CD14-positive monocyte (primary cell): Measurements from ENCODE around the gene FDXACB1. TPM values are rescaled to one million over a fixed set of nuclear protein-coding genes. Genes with fewer than 3 reads are reported as not detected.
A peak's percentile ranks its signal among the peaks of the same experiment; 100 is the strongest.

Experiments
- DNase-seq, 3 donors: peaks; one replicate each; pipeline ENCODE4 v3.0.0-alpha.2; 2011 to 2022
- H2AFZ ChIP-seq: 2 replicates; pipeline ENCODE4 v1.6.0; 2012; ENCODE audit warnings: mild to moderate bottlenecking, low read depth, low read length, inconsistent platforms; ENCODE audit not compliant: insufficient read depth, poor library complexity, severe bottlenecking
- H3K27ac ChIP-seq, 2 donors: 1 replicate in 1 of 2; 2 replicates in 1 of 2; pipeline ENCODE4 v1.5.1; 2012 to 2013; ENCODE audit warnings: low read length in 2 of 2, control low read depth in 1 of 2, inconsistent platforms in 1 of 2, low read depth in 1 of 2, mild to moderate bottlenecking in 1 of 2
- H3K27me3 ChIP-seq, 2 donors: one replicate each; pipeline versions ENCODE4 v1.6.0 to v1.6.1; 2011 to 2013; ENCODE audit warnings: low read length in 2 of 2; ENCODE audit not compliant: control insufficient read depth in 2 of 2, insufficient read depth in 2 of 2
- H3K36me3 ChIP-seq, 2 donors: replicated peaks in 1 of 2; 1 replicate in 1 of 2; 2 replicates in 1 of 2; pipeline versions ENCODE4 v1.5.1 to v1.6.1; 2012 to 2013; ENCODE audit warnings: low read length in 2 of 2, control low read depth in 1 of 2, inconsistent platforms in 1 of 2, mild to moderate bottlenecking in 1 of 2; ENCODE audit not compliant: insufficient read depth in 2 of 2, control insufficient read depth in 1 of 2
- H3K4me1 ChIP-seq, 2 donors: 1 replicate in 1 of 2; 2 replicates in 1 of 2; pipeline versions ENCODE4 v1.5.1 to v1.6.1; 2012 to 2013; ENCODE audit warnings: low read length in 2 of 2, control low read depth in 1 of 2, inconsistent platforms in 1 of 2, mild to moderate bottlenecking in 1 of 2, moderate library complexity in 1 of 2; ENCODE audit not compliant: insufficient read depth in 2 of 2, control insufficient read depth in 1 of 2
- H3K4me2 ChIP-seq: replicated peaks from 2 replicates; pipeline ENCODE3; 2012; ENCODE audit warnings: low read length, moderate library complexity, mild to moderate bottlenecking; ENCODE audit not compliant: poor library complexity, severe bottlenecking; ENCODE audit errors: extremely low read depth
- H3K4me3 ChIP-seq, 3 experiments: fragments of 200-600 bp in 1 of 3; sonication (generic) in 1 of 3; replicated peaks in 1 of 3; 1 replicate in 2 of 3; 2 replicates in 1 of 3; pipeline ENCODE4 v1.5.1; 2011 to 2013; ENCODE audit warnings: low read length in 3 of 3, mild to moderate bottlenecking in 3 of 3, control low read depth in 2 of 3, low read depth in 2 of 3, inconsistent platforms in 1 of 3, moderate library complexity in 1 of 3
- H3K79me2 ChIP-seq: 2 replicates; pipeline ENCODE4 v1.6.0; 2012; ENCODE audit warnings: mild to moderate bottlenecking, control low read depth, inconsistent platforms, low read length, moderate library complexity; ENCODE audit not compliant: insufficient read depth
- H3K9ac ChIP-seq: 2 replicates; pipeline ENCODE4 v1.6.0; 2017; ENCODE audit warnings: low read length, mild to moderate bottlenecking; ENCODE audit not compliant: insufficient read depth, poor library complexity, severe bottlenecking
- H3K9me3 ChIP-seq, 2 donors: replicated peaks in 1 of 2; 1 replicate in 1 of 2; 2 replicates in 1 of 2; pipeline versions ENCODE4 v1.5.1 to v1.6.1; 2012 to 2013; ENCODE audit warnings: low read length in 2 of 2, control low read depth in 1 of 2; ENCODE audit not compliant: control insufficient read depth in 1 of 2, insufficient read depth in 1 of 2
- H4K20me1 ChIP-seq: 2 replicates; pipeline ENCODE4 v1.6.0; 2012; ENCODE audit warnings: mild to moderate bottlenecking, low read length, control low read depth, moderate library complexity; ENCODE audit not compliant: insufficient read depth
- H3K27ac Mint-ChIP-seq, 7 donors: one replicate each; pipeline ENCODE4 v1.8.0; 2020; ENCODE audit warnings: mild to moderate bottlenecking in 7 of 7, mixed read lengths in 7 of 7, moderate library complexity in 6 of 7, inconsistent platforms in 2 of 7
- H3K27me3 Mint-ChIP-seq, 3 donors: one replicate each; pipeline ENCODE4 v1.8.0; 2021 to 2022; ENCODE audit warnings: low read depth in 3 of 3, mild to moderate bottlenecking in 3 of 3, mixed read lengths in 3 of 3, moderate library complexity in 3 of 3, inconsistent platforms in 1 of 3
- H3K36me3 Mint-ChIP-seq, 2 donors: one replicate each; pipeline ENCODE4 v1.8.0; 2020; ENCODE audit warnings: mixed read lengths in 2 of 2, inconsistent platforms in 1 of 2, mild to moderate bottlenecking in 1 of 2
- H3K4me1 Mint-ChIP-seq: one replicate; pipeline ENCODE4 v1.8.0; 2020; ENCODE audit warnings: mild to moderate bottlenecking, mixed read lengths
- H3K4me3 Mint-ChIP-seq, 2 donors: one replicate each; pipeline ENCODE4 v1.8.0; 2020; ENCODE audit warnings: mild to moderate bottlenecking in 2 of 2, mixed read lengths in 2 of 2, moderate library complexity in 1 of 2
- H3K9me3 Mint-ChIP-seq, 7 donors: one replicate each; pipeline ENCODE4 v1.8.0; 2020 to 2022; ENCODE audit warnings: mixed read lengths in 7 of 7, mild to moderate bottlenecking in 6 of 7, moderate library complexity in 6 of 7, inconsistent platforms in 2 of 7
- WGBS: methylation state at CpG from one replicate; pipeline ENCODE4 v1.1.5; 2013; ENCODE audit warnings: missing lambda C conversion rate; ENCODE audit not compliant: insufficient coverage; 5-methylcytosine and 5-hydroxymethylcytosine counted together
- intact Hi-C, 2 donors: fragments of 100-400 bp; cut with micrococcal nuclease; formaldehyde crosslinking; loops; one replicate each; pipeline versions ENCODE4 v1.15.0 to v1.15.1; 2023
- polyA plus RNA-seq, 3 donors: library from polyadenylated mRNA; depleted of rRNA in 1 of 3; unstranded in 2 of 3; stranded (reverse) in 1 of 3; fragments of 300-500 nt in 2 of 3; fragments of >200 nt in 1 of 3; fragmentation: Illumina TruSeq in 2 of 3; gene quantifications; 1 replicate in 2 of 3; 2 replicates in 1 of 3; pipeline ENCODE4 v1.2.3, GENCODE V29; 2012 to 2021
- TF ChIP-seq, protein P1 (sequence below): fragments of 200-600 bp; IDR thresholded peaks from one replicate; pipeline ENCODE4 v1.8.0; 2022; ENCODE audit warnings: antibody characterized with exemption, mild to moderate bottlenecking

The FDXACB1 gene
- polyA plus RNA-seq, 3 donors, result 1.9 to 2.3 (median 2.0) TPM

DNA sequence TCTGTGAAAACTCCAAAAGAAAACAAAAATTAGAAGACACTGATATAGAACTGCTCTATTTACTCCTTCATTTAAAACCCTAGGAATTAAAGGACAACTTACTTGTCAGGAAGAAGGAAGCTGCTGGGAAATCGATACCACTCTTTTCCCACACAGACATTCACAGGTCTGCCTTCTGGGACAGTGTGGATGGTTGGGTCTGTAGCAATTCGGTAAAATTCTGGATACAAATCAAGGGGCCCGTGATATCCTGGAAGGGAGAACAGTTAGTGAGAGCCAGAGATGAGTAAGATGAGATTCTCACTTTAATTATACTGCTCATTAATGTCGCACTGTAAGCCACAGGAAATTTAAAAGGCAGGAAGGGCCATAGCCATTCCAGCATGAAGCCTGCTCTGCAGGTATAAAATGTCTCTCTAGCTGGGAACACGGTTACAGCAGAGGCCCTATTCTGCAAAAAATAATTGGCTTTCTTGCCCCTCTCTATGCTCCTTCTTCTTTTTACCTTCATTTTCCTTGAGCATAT is 41.5 kb downstream of the FDXACB1 start:
- Mint-ChIP-seq H3K27ac (peak overlapping the region in 1 of 7 donors; percentile 58), H3K4me3 (no peak overlapping the region), H3K27me3 (no peaks in the 10 kb centered on the region), H3K9me3 (no peaks in the 10 kb centered on the region), H3K36me3 (peaks cover 39 to 43% of the 10 kb centered on the region in 2 donors), H3K4me1 (peaks cover 4% of the 10 kb centered on the region)
- H3K4me2 ChIP-seq, result no peak overlapping the region
- peaks cover 25 to 57% of the 10 kb centered on the region in 2 donors for H3K36me3 ChIP-seq
- no peak overlapping the region for H3K27ac ChIP-seq
- intact Hi-C loops, result no loop called here
- no peak for DNase-seq
- H3K4me3 ChIP-seq, result no peak overlapping the region
- no peaks in the 10 kb centered on the region for H3K79me2 ChIP-seq
- 100% methylated on average over 1 of the region's 5 CpGs for WGBS
- H3K4me1 ChIP-seq, result peaks cover 0 to 5% of the 10 kb centered on the region in 2 donors
- TF ChIP-seq, protein P1, sequence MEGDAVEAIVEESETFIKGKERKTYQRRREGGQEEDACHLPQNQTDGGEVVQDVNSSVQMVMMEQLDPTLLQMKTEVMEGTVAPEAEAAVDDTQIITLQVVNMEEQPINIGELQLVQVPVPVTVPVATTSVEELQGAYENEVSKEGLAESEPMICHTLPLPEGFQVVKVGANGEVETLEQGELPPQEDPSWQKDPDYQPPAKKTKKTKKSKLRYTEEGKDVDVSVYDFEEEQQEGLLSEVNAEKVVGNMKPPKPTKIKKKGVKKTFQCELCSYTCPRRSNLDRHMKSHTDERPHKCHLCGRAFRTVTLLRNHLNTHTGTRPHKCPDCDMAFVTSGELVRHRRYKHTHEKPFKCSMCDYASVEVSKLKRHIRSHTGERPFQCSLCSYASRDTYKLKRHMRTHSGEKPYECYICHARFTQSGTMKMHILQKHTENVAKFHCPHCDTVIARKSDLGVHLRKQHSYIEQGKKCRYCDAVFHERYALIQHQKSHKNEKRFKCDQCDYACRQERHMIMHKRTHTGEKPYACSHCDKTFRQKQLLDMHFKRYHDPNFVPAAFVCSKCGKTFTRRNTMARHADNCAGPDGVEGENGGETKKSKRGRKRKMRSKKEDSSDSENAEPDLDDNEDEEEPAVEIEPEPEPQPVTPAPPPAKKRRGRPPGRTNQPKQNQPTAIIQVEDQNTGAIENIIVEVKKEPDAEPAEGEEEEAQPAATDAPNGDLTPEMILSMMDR, result no peak
- H3K9me3 ChIP-seq, result no peaks in the 10 kb centered on the region
- H3K27me3 ChIP-seq, result no peaks in the 10 kb centered on the region
- H3K9ac ChIP-seq, result no peak overlapping the region
- H4K20me1 ChIP-seq, result no peaks in the 10 kb centered on the region
- no peak overlapping the region for H2AFZ ChIP-seq

DNA sequence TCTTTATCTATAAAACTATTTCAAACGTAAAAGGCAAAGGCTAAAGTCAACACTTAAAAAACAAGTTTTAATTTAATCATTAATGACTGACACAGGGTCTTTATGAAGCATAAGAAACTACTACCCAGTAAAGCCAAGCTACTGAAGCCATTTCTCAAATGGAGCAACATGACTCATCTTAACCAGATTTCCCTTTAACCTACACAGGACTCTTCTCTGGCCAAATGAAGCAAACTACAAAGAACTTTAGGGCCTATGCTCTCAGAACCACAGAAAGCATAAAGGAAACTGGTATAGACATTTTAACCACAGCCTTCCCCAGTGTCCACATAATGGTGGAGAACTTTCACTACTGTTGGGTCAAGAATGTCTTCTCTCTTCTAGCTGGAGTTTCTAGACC is 42.2 kb downstream of the FDXACB1 start:
- TF ChIP-seq, protein P1, result no peak
- Histone ChIP-seq H3K9me3 (no peaks in the 10 kb centered on the region), H2AFZ (no peak overlapping the region), H3K4me3 (no peak overlapping the region), H3K27ac (no peak overlapping the region), H3K9ac (no peak overlapping the region), H3K79me2 (no peaks in the 10 kb centered on the region), H4K20me1 (no peaks in the 10 kb centered on the region), H3K4me1 (peaks cover 0 to 5% of the 10 kb centered on the region in 2 donors), H3K27me3 (no peaks in the 10 kb centered on the region), H3K36me3 (peaks cover 25 to 57% of the 10 kb centered on the region in 2 donors), H3K4me2 (no peak overlapping the region)
- Mint-ChIP-seq H3K9me3 (no peaks in the 10 kb centered on the region), H3K27ac (no peak overlapping the region), H3K36me3 (peaks cover 39 to 43% of the 10 kb centered on the region in 2 donors), H3K4me1 (peaks cover 4% of the 10 kb centered on the region), H3K27me3 (no peaks in the 10 kb centered on the region), H3K4me3 (no peak overlapping the region)
- WGBS, result no CpG with 5 or more reads among the region's 1 CpG
- DNase-seq, result no peak
- intact Hi-C loops, result no loop called here
